C4-2B (cell line): ENCODE data around the gene XK.

Experiments
- H3K27ac ChIP-seq: fragments of 450-650 bp; 2 replicates; pipeline ENCODE4 v1.5.1; 2017
- ZFX ChIP-seq: fragments of 450-650 bp; IDR thresholded peaks from 2 replicates; pipeline ENCODE4 v1.6.1; 2017
- TF ChIP-seq, protein P1 (sequence below): fragments of 450-650 bp; conservative IDR thresholded peaks from 2 replicates; pipeline ENCODE4 v1.5.1; 2017; ENCODE audit warnings: mild to moderate bottlenecking

Gene XK

DNA sequence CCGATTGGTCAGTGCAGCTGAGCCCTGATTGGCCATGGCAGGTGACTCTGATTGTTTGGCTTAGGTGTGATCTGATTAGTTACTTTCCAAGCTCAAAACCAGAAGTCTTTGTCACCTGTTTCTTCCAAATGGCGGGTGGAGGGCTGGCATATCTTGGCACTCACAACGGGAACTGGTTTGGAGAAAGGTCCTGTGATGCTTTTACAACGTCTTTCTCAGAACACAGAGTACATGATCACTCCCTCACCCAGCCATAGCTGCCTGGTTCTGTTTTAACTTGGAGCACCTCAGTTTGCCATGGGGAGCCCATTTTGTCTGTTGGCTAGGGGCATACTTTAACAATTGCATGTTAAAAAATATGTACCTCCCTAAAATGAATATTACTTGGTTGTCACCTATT lies 13.0 kb upstream of the XK start:
- no peak overlapping the region for H3K27ac ChIP-seq
- TF ChIP-seq, protein P1, sequence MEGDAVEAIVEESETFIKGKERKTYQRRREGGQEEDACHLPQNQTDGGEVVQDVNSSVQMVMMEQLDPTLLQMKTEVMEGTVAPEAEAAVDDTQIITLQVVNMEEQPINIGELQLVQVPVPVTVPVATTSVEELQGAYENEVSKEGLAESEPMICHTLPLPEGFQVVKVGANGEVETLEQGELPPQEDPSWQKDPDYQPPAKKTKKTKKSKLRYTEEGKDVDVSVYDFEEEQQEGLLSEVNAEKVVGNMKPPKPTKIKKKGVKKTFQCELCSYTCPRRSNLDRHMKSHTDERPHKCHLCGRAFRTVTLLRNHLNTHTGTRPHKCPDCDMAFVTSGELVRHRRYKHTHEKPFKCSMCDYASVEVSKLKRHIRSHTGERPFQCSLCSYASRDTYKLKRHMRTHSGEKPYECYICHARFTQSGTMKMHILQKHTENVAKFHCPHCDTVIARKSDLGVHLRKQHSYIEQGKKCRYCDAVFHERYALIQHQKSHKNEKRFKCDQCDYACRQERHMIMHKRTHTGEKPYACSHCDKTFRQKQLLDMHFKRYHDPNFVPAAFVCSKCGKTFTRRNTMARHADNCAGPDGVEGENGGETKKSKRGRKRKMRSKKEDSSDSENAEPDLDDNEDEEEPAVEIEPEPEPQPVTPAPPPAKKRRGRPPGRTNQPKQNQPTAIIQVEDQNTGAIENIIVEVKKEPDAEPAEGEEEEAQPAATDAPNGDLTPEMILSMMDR: no peak
- TF ChIP-seq ZFX: no peak

DNA sequence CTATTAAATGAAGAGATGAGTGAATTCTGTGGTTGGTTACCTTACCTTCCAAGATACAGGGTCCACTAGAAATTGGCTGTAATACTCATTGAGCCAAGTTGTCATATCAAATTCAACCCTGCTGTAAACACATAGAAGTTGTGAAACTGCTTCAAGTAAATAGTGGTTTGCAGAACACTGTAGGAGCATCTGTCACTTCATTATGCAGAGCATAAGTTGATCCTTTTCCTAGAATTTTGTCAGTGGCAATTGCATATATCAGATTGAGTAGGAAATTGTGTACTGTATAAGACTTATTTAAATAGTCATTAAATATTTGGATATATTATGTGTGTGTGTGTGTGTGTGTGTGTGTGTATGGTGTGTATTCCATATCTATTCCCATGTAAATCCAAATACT lies 8.8 kb upstream of the XK start:
- H3K27ac ChIP-seq: no peak overlapping the region
- TF ChIP-seq ZFX: no peak
- TF ChIP-seq, protein P1: no peak

DNA sequence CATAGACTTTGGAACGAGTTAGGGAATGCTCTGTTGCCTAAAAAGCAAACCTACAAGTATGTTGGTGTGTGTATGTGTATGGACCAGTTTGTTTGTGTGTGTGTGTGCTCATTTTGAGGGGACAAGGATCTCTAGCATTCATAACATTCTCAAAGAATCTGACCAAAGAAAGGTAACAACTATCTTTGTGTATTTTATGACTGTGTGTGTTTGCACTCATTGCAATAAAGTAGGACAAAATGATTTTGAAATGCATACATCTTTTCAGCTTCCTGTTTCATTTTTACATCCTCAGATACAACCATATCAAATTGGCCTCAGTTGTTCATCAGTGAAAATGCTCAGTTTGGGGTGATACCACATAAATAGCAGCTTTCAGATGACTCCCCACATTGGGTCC lies 8.3 kb upstream of the XK start:
- TF ChIP-seq, protein P1: no peak
- TF ChIP-seq ZFX: no peak
- no peak overlapping the region for H3K27ac ChIP-seq

DNA sequence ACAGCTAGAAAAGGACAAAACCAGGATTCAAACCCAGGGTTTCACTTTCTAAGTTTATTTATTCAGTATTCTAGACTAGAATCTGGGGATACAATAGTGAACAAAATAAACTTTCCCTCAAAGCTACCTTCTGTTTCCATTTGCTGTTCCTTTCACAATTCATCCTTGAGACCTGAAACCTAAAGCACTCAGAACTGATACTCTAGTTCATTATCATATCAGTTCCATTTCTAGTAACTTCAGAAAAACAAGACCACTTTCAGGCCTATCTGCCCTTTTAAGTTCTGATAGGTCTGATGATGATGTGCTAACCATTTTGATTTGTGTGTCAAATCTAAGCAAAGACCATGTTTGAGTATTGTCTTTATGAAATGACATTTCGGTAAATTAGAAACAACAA lies 7.8 kb upstream of the XK start:
- H3K27ac ChIP-seq: no peak overlapping the region
- no peak for TF ChIP-seq ZFX
- TF ChIP-seq, protein P1: no peak

DNA sequence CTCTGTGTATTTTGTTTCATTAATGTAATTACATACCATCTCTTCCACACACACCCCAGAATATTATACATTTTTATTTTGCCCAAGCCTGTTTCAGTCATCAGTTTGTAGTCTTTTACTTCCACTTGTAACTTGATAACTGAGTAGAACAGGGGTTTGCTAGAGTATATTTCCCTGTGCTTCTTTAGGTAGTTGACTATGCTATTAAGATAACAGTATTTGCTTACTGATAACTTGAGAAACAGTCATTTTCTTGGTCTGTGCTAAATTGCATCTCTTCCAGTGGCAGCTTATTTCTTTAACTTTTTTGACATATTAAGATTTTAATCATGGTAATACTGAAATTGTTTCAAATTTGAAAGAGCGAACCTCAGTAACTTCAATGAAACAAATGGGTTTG lies 7.0 kb upstream of the XK start:
- TF ChIP-seq, protein P1: no peak
- TF ChIP-seq ZFX: no peak
- H3K27ac ChIP-seq: no peak overlapping the region

DNA sequence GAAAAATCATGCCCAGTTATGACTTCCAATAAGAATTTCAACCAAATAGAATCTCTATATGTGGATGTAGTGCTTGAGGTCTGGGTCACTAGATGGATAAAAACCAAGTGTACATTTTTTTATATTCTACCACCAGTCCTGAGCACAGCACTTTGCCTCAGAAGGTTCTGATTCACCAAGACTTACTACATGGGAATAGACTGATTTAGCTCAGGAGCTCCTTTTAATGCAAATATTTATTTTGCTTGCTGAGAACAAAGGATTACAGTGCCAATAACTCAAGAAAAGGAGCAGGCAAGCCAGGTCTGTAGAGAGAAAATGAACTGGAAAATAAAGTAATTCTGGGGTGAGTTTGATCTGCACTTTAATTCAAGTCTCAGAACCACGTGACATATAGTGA lies 6.4 kb upstream of the XK start:
- TF ChIP-seq, protein P1: no peak
- no peak for TF ChIP-seq ZFX
- H3K27ac ChIP-seq: no peak overlapping the region

DNA sequence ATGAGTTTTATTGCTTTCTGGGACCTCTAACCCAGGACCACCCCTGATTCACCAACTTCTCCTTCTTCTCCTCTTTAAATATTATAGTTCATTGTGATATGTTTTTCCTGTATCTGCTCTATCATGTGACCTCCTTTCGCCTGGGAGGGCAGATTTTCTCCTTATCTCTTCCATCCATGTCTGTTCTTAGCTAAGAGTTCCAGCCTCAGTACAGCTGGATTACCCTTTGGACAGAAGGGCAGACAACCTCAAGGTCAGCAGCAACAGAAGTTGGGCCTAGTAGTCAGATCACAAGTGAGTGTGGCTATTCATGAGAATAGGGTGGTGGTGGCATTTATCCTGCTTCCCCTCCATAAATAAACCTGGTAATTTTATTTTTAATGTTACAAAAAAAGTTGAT lies 5.7 kb upstream of the XK start:
- TF ChIP-seq, protein P1: no peak
- TF ChIP-seq ZFX: no peak

More for the DNA sequence above, 5.7 kb upstream of the XK start:
- no peak overlapping the region; the same call in 1 of the 2 replicates for H3K27ac ChIP-seq
